GM18868 (cell line): ENCODE results near the gene LRIG1.

Experiments used
- ATAC-seq: cut with Tn5 transposase; IDR thresholded peaks from one replicate; pipeline ENCODE4 v1.9.1; 2021; ENCODE audit warnings: mild to moderate bottlenecking, moderate library complexity; ENCODE audit not compliant: unreplicated experiment

LRIG1 gene

DNA sequence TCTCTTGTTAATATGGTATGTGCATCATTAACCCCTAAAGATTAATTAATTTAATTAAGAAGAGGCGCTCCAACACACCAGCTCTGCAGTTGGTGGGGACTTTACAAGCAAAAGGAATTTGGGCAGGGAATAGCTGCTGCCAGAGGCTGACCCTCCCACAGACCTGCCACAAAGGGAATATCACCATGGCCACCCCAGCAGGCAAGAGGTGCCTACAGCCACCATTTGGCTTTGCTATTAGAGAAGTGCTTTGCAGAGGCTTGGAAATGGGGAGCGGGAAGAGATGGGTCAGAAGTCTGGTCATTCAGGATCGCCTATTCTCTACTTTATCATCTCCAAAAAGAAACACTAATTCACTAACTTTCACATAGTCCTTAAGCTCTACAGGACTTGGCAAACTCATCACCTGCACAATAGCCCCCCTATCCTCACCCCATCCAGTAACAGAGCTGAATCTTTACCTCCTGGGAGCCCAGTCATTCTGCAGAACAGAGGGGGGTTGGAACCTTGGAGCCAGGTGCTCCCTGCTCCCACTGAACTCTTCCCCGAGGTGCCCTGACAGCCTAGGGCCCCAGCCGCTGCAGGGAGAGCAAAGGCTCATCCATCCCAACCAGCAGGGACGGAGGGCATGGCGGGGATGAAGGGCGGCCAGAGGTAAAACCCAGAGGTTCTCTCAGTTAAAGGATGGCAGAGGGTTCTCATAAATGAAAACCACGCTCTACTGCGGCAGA is 29.7 kb downstream of the LRIG1 start:
- no peak for ATAC-seq

DNA sequence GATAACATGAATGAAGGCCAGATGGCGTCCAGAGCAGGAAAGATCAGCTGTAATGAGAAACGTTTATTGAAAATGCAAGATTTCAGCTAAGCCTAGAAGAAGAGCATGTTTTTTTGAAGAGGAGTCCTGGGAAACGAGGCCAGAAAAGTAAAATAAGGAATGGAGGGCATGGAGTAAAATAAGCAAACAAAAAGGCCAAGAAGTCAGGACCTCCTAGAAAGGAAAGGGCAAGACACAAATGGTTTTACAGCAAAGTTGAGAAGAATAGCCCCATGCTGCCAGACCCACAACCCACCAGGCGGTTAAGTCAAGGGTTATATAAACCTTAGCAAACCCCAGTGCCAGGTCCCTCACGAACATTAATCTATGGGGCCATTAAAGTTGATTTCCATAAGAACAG is 30.5 kb downstream of the LRIG1 start:
- no peak for ATAC-seq

DNA sequence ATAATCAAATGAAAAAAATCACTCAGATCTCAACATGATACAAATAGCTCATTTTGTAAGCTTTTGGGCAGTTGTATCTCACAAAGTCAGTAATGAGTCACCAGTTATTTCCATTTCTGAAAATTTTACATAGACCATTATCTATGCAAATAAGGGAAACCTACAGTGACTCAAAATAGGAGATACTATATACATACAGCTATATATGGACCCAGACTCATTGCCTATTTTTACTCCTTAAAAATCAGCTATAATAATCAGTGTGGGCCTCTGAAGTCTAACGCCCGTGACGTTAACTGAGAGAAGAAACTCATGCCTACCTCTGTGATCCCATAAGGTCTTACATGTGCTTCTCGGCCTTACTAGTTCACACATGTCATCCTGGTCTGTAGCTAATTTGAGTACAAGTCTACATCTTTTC is 31.6 kb downstream of the LRIG1 start:
- peak; percentile 68 for ATAC-seq

DNA sequence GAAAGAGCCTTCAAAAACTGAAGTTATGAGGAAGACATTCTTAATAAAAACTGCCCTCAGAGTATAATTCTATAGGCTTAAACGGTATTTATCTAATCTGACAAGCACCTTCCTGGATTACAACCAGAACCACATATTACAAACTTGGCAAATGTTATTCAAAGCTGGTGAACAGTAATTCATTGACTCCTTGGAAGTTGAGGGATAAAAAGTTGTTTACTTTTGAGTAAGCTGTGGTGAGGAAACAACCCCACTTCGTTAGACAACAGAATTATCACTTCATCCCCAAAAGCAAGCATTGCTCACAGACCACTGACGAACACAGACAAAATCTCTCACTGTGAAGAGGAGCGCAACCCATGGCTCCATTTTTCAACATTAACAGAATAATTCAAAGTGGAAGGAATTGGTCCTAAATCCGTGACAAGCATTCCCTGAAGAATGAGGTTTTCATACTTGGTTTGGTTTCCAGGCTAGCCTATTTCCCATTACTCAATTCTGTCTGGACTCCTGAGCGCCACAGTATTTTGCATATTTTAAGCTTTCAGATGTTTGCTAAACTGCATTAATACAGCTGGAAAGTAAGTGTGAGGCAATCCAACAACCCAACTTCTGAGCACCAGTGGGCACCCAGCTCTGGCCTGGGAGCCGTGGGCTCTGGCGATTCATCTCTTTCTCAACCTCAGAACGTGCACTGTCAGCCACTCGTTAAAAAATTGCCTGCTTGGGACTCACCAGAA is 32.7 kb downstream of the LRIG1 start:
- ATAC-seq = no peak

DNA sequence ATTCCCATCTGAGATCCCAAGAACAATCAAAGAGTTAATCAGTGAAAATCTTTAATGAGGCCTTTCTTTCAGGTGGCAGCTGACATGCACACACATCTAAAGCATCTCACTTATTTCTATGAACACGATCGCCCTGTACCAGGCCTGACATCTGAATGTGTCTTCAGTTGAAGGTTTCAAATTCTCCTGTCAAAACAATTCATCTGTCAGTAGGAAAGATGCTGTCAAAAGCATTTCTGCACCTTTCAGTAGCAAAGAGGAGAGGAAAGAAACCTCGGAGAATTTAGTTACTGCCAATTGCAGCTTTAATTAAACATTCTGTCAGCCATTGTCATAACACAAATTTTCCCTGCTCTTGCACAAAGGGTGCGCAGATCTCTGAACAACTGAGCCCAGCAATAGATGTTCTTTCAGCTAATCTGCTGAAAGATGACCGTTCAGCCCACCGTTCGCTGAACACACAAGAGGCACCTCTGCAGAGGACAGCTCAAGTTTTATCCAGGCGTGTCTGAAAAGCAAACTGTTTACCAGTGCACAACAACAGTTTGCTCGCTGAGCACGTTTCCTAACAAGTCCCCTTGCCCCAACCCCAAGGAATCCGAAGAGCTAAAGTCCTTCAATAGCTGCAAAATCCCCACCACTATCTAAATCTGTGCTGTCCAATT is 34.1 kb downstream of the LRIG1 start:
- ATAC-seq = no peak

DNA sequence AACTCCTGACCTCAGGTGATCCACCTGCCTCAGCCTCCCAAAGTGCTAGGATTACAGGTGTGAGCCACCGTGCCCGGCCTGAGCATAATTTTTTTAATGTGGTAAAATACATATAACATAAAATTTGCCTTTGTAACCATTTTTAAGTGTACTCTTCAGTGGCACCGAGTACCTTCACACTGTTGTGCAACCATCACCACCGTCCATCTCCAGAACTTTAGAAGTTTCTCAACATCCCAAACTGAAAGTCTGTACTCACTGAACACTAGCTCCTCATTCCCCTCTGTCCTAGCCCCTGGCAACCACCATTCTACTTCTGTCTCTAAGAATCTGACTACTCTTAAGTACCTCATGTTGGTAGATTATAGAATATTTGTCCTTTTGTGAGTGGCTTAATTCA is 35.2 kb downstream of the LRIG1 start:
- no peak for ATAC-seq

DNA sequence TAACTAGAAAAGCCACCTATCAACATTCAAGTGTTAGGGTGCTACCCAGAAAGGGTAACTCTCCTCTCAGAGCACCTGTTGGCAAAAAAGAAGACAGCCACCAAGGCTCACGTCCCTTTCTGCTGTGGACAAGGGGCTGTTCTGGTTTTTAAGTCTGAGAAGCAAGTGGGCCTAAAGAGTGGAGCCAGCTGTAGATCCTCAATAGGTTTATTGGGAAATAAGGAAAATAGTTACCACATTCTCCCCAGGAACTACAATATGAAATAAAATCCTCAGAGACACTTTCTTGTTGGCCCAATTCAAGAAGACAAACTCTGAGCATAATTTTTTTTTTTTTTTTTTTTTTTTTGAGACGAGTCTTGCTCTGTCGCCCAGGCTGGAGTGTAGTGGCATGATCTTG is 35.8 kb downstream of the LRIG1 start:
- ATAC-seq = no peak

DNA sequence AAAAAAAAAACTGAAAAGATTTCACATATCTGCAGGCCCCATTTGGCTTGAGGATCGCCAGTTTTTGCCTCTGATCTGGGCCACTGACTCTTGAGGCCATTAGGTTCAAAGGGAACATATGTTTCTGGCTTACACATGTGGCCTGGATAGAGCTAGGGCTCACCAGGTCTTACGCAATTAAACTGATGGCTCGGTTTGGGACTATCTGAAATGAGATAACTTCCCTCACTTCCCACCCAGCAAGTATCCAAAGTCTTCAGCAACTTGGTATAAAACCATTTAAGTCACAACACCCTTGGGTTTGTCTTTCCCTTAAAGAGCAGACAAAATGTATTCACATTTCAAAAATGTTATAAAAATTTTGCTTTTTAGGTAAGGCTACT is 36.3 kb downstream of the LRIG1 start:
- ATAC-seq = no peak

DNA sequence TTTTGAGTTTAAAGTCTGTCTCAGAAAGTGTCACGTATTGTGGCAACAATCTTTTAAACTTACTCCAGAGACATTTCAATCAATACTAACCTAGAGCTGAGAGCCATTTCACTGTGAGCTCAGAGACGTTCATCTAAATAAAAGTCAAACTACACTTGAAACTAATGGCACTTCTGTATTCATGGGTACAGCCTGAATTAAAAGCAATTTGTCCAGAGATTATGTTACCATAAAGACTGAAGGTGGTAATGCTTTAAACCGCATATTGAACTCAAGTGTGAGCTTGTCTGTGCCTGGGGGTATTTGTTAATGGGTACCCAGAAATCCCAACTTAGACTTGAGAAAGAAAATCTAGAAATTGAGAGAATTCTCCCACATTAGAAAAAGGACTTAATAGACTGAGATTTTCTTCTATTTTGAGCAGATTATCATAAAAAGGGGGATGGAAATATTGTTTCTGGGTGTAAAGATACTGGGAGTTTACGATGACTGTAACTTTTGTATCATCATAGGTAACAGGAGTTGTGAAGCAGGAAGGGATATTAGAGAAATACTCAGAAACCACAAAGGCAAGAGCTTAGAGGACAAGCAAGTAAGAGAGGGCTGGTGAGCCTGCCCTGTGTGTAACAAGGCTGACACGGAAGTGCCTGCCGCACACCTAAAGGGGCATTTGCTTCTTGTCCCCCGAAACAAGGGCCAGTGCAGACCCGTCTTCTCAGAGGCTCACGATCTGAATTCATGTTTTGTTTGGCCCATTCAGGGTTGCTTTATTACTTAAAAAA is 36.9 kb downstream of the LRIG1 start:
- no peak for ATAC-seq

DNA sequence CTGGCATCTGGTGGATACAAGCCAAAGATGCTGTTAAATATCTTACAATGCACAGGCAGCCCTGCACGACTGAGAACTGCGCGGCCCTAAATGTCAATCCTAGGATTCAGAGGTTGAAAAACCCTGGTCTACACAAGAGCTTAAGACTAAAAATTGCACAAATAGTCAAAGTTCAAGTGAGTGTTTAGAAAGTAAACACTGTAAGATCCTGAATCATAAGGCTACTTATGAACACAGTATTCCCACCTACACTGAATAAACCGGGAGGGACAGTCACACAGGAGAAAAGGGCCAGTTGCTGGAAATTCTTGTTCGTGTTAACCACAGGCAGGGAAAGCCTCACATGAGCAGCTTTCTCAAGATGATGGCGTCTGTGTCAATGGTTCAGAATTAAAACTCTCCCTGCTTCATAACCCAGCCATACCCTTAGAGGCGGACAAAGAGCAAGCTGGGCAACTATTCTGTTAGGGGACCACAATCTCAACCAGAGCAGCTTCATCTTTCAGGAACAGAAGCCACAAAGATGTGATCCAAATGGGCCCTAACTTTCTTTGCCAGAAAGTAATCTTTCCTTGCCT is 37.7 kb downstream of the LRIG1 start:
- ATAC-seq = no peak

DNA sequence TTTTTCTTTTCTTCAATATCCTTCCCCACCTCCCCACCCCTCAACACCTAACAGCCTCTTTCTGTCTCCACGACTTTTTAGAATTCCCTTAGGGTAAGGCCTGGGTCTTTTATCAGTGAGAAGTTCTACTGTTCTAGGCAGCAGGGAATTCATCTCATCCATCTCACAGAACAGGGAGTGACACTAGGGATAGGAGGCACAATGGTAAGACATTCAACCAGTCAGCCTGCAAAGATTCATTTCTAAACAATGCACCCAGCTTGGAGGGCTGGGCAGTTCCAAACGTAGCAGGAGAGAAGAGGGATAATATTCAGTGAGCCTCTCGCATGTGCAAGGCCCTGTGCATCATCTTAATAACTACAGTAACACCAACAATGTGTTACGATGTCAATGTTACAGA is 43.6 kb downstream of the LRIG1 start:
- no peak for ATAC-seq

DNA sequence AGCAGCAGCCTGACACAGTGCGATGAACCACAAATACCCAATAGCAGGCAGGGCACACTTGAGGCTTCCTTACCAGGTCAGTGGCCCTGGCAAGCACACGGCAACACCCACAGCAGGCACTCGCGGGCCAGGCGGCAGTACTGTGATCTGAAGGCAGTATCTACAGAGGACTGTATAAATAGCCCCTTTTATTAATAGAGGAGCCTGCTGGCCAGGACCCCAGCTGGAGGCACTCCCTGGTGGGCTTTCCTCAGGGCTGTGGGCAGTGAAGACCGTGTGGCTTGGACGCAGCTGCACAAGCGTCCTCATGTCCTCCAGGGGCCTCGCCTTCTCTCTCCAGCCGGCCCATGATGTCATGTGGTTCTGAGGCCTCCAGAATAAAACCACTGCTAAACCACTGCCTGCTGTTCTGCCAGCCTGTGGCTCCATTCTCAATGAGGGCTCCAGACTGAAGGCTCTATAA is 44.1 kb downstream of the LRIG1 start:
- no peak for ATAC-seq

DNA sequence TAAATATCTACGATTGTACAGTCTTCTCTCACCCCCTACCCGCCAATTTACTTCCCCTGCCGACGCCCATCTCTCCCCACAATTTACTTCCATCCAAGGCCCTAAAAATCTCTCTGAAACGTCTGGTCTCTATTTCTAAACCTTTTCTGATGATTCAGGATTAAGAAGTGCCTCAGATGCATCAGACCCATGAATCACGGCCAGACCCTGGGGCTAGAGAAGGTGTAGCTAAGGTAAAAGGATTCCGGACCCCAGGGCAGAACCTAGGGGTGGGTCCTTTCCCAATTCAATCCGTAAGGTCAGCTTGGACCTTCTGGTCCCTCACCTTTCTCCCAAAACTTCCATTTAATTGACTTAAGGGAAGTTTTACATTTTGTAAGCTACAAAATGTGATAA is 46.4 kb downstream of the LRIG1 start:
- ATAC-seq = no peak

DNA sequence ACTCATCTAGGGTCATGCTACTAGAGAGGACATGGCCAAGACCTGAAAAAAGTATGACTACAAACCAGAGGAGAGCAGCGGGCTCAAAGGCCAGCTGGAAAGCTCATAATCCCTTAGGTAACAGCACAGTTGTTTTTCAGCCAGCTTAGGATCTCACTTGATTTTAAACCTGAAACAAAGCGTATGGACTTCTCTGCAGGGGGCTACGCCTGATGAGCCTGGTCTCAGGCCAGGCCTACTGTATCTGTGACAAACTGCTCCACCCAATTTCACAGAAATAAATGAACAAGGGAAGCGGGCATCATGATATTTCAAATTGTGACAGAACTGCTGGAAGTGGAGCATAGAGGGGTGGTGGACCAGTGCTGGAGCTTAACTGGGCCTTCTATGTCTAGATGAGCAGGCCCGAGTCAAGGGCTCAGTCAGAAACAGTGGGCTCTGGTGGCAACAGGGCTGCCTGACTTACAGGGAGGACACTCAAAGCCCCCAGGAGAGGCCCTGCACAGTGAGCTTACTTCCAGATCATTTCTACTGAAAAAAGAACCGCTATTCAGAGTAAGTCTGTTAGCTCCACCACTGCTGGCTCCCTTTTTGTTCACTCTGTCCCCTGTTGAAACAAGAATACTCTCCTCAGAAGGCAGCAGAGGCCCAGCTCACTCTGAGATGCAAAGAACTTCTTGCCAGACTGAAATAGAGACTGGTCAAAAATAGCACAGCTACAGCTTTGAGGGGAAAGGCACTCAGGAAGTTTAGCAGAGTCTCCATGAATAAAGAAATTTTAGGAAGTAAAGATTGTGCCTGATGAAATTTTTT is 47.0 kb downstream of the LRIG1 start:
- ATAC-seq = no peak

DNA sequence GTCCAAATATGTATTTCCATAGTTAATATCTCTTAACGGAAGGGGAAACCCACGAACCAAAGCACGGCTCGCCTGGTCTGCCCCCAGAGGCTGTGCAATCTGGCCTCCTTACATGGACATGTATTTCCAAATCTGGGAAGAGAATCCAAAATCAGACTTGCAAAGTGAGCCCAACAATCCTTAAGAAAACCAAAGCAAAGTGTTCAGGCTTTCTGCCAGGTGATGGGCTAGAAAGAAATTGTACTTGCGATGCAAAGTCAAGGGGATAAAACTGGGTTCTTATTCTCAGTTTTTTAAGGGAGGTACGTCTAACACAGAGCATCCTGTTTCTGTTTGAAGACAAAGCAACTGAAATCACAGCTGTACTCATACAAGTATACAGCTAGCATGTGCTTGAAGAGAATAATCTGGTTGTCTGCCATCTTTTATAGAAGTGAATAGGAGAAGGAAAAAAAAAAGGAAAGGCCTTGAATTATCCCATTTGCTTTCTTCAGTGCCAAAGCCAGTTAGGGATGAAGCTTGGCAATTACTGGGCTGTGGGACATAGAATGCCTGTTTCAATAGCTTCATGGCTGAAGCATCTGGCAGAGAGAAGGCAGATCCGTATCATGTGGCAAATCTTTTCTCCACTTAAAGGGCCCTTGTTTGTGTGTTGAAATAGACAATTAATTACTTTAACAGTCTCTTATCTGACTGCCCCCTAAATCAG is 48.4 kb downstream of the LRIG1 start:
- no peak for ATAC-seq

DNA sequence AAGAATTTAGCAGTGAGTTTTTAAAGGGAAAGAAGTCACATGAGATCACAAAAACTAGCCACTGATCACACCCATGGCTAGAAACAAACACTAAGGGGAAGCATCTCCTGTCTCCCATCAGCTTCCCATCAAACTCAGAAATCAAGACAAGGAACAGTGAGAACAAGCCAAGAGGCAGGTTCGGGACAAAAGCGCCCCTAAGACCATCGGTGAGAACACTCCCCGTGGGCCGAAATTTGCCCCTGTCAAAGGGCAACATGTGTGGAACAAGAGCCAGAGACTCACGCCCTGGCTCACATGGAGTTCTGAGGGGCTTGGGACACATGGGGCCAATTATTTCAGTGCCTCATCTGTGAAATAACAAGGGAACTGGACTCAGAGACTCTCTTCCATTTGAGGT is 49.1 kb downstream of the LRIG1 start:
- no peak for ATAC-seq

DNA sequence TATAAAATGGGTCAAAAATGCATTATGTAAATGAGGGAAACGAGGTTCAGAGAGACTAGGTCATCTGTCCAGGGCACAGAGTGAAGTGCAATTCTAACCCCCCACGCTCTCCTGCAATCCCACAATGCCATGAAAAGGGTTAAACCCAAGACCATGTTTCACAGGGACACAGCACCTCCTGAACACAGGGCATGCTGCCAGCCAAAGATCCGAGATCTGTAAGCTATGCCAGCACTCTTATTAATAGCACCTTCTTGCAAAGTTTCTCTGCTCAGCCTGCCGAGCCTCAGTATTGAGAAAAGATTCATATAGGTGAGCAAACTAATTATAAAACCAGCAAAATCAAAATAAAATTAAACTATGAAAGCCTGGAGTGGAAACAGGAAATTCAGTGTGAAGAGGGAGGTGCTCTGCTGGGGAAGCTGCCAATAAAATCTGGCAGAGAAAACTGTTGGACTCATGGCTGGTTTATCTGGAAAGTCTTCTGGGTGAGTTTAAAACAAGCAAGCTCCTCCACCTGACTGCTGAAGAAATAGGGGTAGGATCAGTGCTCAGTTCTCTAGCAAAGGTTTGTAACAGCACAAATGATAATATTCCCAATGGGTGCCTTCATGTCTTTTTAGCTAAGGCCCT is 50.3 kb downstream of the LRIG1 start:
- no peak for ATAC-seq

DNA sequence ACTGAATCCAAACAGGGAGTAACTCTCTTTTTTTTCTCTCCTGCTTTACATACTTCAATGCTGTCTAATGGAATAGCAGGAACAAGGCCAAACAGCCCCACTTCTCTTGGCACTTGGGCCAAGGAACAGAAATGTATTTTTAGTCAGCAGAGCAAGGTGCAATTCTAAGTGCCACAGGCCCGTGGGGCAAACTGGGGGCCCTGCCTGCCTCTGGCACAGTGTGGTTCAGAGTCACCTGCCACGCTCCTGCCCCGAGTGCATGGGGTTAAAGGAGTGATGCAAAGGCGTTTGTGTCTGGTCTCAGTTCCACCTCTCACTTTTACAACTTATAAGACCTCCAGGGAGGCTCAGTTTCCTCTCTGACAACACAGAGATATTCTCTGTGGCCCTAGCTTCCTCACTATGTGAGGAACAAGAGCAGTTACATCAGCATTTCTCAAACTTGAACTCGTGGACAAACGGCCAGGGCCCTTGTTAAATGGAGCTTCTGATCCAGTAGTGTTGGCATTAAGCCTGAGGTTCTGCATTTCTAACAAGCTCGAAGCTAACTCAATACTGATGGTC is 51.3 kb downstream of the LRIG1 start:
- ATAC-seq = peak; percentile 74
